Measurements from ENCODE around the gene AFG1L.

AFG1L gene

GRCh38 chr6:108274546-108274945, 20.3 kb upstream of the AFG1L start:
- no peaks in the 10 kb centered on the region for H3K79me2 ChIP-seq (ENCODE audit: insufficient read depth, low read depth)
- H3K9ac ChIP-seq, result no peak overlapping the region

GRCh38 chr6:108275976-108276375, 18.9 kb upstream of the AFG1L start:
- H2AFZ ChIP-seq (ENCODE audit: low read depth), result no peak overlapping the region
- no peak overlapping the region for H3K4me2 ChIP-seq

More at GRCh38 chr6:108274546-108274945, 20.3 kb upstream of the AFG1L start:
- Histone ChIP-seq H3K4me2 (no peak overlapping the region), H3K4me1 (ENCODE audit: low read depth, poor library complexity, severe bottlenecking) (no peaks in the 10 kb centered on the region), H4K20me1 (ENCODE audit: insufficient read depth) (no peaks in the 10 kb centered on the region), H3K27ac (no peak overlapping the region), H3K36me3 (ENCODE audit: insufficient read depth) (no peaks in the 10 kb centered on the region), H3K27me3 (ENCODE audit: insufficient read depth, low read depth) (no peaks in the 10 kb centered on the region), H3K4me3 (IDR thresholded peaks at IDR 0.05; ENCODE audit: insufficient read depth, low read depth, low read length) (no peak overlapping the region), H2AFZ (ENCODE audit: low read depth) (no peak overlapping the region)
- TF ChIP-seq CTCF (conservative IDR thresholded peaks at IDR 0.05; ENCODE audit: low read depth, low read length), result no peak

GRCh38 chr6:108277295-108277694, 17.6 kb upstream of the AFG1L start:
- Histone ChIP-seq H4K20me1 (ENCODE audit: insufficient read depth) (no peaks in the 10 kb centered on the region), H3K27me3 (ENCODE audit: insufficient read depth, low read depth) (no peaks in the 10 kb centered on the region), H3K4me2 (no peak overlapping the region), H2AFZ (ENCODE audit: low read depth) (no peak overlapping the region), H3K36me3 (ENCODE audit: insufficient read depth) (no peaks in the 10 kb centered on the region), H3K27ac (no peak overlapping the region), H3K79me2 (ENCODE audit: insufficient read depth, low read depth) (no peaks in the 10 kb centered on the region), H3K4me1 (ENCODE audit: low read depth, poor library complexity, severe bottlenecking) (no peaks in the 10 kb centered on the region), H3K9ac (no peak overlapping the region), H3K4me3 (IDR thresholded peaks at IDR 0.05; ENCODE audit: insufficient read depth, low read depth, low read length) (no peak overlapping the region)
- TF ChIP-seq CTCF (conservative IDR thresholded peaks at IDR 0.05; ENCODE audit: low read depth, low read length), result no peak

More at GRCh38 chr6:108275976-108276375, 18.9 kb upstream of the AFG1L start:
- Histone ChIP-seq H4K20me1 (ENCODE audit: insufficient read depth) (no peaks in the 10 kb centered on the region), H3K4me1 (ENCODE audit: low read depth, poor library complexity, severe bottlenecking) (no peaks in the 10 kb centered on the region), H3K79me2 (ENCODE audit: insufficient read depth, low read depth) (no peaks in the 10 kb centered on the region), H3K4me3 (IDR thresholded peaks at IDR 0.05; ENCODE audit: insufficient read depth, low read depth, low read length) (no peak overlapping the region), H3K27me3 (ENCODE audit: insufficient read depth, low read depth) (no peaks in the 10 kb centered on the region), H3K9ac (no peak overlapping the region), H3K27ac (no peak overlapping the region), H3K36me3 (ENCODE audit: insufficient read depth) (no peaks in the 10 kb centered on the region)
- TF ChIP-seq CTCF (conservative IDR thresholded peaks at IDR 0.05; ENCODE audit: low read depth, low read length), result no peak

GRCh38 chr6:108277831-108278230, 17.0 kb upstream of the AFG1L start:
- no peaks in the 10 kb centered on the region for H3K79me2 ChIP-seq (ENCODE audit: insufficient read depth, low read depth)
- H4K20me1 ChIP-seq (ENCODE audit: insufficient read depth), result no peaks in the 10 kb centered on the region
- TF ChIP-seq CTCF (conservative IDR thresholded peaks at IDR 0.05; ENCODE audit: low read depth, low read length), result no peak
- H3K4me1 ChIP-seq (ENCODE audit: low read depth, poor library complexity, severe bottlenecking), result no peaks in the 10 kb centered on the region
- no peak overlapping the region for H3K27ac ChIP-seq
- H3K4me2 ChIP-seq, result no peak overlapping the region
- H3K27me3 ChIP-seq (ENCODE audit: insufficient read depth, low read depth), result no peaks in the 10 kb centered on the region
- H2AFZ ChIP-seq (ENCODE audit: low read depth), result no peak overlapping the region
- no peak overlapping the region for H3K9ac ChIP-seq
- H3K4me3 ChIP-seq (IDR thresholded peaks at IDR 0.05; ENCODE audit: insufficient read depth, low read depth, low read length), result no peak overlapping the region
- no peaks in the 10 kb centered on the region for H3K36me3 ChIP-seq (ENCODE audit: insufficient read depth)

Measured in KMS-11 (cell line).